GM18870 (cell line): ENCODE results near the gene WDFY2.

ENCODE experiments used
- ATAC-seq: cut with Tn5 transposase; IDR thresholded peaks from one replicate; pipeline ENCODE4 v1.9.1; 2021; ENCODE audit warnings: moderate library complexity; ENCODE audit not compliant: unreplicated experiment

The WDFY2 gene

DNA sequence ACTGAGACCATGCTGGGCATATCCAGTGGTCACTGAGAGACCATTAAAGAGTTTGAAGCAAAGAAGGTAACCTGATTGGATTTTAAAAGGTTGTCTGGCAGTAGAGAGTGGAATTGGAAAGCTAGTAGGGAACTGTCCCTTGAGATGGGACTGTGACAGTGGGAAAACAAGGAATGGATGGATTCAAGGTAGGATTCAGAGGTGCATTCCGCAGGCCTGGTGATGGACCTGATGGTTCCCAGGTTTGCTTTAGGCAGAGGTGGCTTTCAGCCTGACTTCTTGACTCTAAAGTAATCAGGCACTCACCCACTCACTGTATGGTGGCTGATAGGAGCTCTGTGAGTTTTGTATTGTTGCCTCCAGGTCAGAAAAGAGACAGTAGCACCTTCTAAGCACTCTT, 146.7 kb downstream of the WDFY2 start:
- no peak for ATAC-seq

DNA sequence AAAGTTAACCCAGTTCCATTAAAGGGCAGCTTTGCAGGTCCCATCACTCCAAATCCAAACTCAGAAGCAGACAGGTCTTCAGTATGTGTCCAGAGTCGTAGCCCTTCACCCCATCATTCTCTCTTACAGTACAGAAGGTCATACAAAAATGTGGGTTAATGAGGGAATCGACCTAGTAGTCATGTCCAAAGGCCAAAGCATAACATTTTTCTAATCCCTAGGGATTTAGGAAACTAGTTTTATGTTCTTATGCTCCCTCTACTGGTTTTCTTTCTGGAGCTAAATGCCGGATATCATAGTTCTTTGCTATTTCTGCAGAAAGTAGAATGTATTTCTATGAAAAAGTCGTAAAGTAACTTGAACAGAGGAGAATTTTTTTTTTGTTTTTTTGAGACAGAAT, 147.5 kb downstream of the WDFY2 start:
- ATAC-seq, result no peak

DNA sequence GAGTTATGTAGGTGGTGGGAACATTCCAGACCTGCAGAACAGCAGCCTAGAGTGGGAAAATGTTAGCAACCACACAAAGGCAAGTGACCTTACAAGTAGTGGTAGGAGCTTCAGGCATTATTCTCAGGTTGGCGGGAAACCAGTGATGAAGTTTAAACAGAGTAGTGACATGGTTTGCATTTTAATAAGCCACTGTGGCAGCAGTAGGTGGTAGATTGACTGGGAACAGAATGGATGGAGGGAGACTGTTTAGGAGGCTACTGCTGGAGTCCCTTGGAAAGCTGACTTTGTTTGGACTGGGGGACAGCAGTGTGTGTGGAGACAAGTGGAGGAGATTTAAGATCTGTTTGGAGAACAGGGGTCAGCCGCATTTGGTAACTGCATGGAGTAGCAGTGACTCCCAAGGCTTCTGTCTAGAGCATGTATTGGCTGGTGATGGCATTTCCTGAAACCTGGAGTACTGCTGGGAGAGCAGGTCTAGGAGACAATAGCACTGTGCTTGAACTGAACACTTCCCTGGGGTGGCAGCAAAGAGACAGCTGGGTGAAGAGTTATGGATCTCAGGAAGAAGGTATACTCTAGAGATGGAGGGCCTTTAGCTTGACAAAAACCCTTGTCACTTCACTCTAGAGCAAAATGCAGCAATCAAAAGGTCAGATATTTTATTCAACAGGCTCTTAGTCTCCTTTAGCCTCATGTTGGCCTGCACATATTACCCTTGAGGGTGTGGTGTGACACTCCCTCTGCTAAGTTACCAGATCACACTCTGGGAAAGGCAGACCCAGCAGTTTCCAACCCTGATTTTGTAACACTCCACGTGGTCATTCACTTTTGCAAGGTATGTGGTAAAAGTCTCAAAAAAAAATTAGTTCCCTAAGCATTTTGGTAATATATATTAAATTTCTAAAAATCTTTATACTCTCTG, 149.4 kb downstream of the WDFY2 start:
- no peak for ATAC-seq

DNA sequence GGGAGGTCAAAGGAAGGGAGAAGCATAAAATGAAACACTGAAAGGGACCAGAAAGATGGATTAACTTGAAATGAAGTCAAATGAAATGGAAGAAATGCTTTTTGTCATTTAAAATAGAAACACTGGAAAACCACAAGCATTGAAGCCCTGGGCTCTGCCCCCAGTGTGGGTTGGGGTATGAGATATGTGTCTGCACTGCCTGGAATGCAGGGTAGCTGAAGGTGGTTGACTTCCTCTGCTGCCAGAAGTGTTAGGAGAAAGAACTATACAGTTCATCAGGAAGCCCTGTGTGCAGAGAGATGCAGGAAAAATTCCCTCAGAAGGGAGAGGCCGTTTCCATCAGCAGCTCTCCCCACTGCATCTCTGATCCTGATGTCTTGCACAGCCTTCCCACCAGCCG, 150.5 kb downstream of the WDFY2 start:
- no peak for ATAC-seq

DNA sequence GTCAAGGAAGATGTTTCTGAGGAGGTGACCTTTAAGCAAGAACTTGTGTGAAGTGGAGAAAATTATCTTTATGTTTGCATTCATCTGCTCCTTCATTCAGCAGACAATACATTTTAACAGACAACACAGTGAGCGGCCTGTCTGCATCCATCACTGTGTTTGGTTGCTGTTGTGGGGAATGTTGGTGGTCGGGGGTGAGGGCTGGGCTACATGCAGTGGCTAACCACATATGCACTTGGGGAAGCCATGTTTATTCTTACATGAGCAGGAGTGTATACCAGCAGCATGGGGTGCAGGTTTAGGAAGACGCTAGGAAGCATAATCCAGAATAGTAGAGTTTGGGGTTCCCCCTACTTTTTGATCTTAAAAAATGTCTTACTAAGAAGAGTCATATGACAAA, 153.3 kb downstream of the WDFY2 start:
- ATAC-seq, result no peak

DNA sequence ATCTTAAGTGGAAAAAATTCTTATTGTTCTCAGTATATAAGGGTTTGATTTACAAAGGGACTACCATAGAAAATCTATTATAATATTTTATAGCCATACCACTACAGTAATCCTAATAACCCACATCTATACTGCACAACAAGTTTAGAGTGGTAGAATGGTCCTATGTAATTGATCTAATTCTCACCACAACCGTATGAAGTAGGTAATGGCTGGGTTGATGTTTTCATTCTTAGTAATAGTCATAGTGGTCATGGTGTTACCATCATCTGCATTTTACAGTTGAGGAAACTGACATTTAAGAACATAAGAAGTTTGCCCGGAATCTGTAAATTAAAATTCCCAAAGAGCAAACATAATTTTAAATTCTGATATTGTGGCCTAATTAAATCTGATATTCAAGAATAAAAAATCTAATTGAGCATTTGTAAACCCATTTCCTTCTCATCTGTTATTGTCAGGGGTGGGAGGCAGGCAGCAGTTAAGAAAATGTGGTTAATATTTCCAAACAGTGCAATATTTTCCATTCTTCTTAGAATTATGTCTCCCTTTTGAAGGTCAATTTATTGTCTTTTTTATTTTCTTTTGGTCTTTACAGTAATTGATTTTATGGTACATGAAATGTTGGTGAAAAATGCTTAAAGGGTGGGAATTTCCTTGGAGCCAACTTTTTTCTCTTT, 154.1 kb downstream of the WDFY2 start:
- ATAC-seq, result no peak

DNA sequence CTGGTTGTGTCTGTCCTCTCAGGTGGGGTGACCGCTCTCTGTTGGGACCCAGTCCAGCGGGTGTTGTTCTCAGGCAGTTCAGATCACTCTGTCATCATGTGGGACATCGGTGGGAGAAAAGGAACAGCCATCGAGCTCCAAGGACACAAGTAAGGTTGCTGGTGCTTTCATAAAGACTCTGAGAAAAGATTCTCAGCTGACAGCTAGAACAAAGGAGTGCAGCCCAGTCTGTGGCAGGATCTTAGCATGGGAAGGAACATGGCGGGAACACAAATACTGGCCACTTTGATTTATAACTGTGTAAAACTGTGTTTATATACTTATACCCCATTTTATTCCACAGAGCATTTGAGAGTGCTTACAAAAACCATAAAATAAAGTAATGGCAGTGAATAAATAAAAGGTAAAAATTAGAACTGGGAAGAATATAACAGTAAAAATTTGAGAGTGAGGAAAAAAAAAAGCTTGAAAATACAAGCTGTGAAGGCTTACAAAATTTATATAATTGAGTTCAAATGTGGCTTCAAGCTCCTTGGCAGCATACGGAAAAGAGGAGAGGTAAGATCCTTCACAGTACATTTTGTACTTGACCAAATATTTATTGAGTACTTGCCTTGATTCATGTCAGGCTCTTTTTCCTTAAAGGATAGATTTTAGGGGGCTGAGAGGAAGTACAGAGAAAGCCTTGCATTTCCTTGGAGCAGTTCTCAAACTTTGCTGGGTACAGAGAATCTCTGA, 154.9 kb downstream of the WDFY2 start:
- ATAC-seq, result no peak

DNA sequence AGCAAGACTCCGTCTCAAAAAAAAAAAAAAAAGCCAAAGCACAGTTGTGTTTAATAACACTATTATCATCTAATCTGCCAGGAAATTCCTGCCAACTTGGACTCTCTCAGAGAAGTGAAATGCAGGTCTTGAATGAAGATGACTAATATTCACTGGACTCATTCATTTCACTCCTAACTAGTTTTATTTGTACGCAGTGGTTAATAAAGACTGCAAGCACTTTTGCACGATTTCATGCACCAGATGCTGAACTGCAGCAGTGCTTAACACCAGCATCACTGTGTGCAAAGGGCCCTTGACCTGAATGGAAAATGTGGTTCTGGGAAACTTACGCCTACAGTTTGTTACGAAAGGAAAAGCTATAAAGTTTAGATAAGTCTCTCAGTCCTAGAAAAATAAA, 156.4 kb downstream of the WDFY2 start:
- ATAC-seq, result no peak

DNA sequence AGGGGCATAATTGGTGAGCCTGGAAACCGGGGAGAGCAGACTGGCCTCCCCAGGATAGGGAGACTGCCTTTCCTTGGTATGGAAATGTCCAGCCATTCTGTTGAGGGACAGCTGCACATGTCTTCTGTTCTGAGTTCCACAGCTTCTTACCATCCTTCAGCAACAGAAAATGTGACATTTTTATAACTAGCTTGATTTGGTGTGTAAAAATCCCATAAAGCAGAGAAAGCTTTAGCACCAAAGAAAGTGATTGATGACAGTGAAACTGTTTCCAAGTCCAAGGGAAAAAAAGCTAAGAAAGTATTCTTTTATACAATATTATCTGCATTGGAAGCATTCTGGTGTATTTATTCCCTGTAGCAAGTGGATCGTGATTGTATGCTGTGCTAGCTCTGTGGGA, 157.8 kb downstream of the WDFY2 start:
- no peak for ATAC-seq

DNA sequence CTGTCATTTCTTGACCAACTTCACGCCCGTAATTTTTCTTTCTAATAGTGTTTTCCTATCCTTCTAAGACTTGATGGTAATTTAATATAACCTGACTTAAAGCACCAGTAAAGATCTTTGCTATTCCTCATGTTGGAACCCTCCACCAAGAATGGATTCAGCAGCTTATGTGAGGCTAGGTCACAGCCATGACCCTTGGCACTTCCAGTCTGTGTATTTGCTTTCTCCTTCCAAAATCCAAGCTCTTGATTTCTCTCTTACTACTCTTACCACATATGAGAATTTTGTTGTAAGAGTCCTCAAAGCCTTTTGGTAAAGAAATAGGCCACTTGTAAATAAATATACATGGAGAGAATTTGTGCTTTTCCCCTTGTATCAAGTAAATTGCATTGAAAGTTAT, 158.3 kb downstream of the WDFY2 start:
- ATAC-seq, result no peak

DNA sequence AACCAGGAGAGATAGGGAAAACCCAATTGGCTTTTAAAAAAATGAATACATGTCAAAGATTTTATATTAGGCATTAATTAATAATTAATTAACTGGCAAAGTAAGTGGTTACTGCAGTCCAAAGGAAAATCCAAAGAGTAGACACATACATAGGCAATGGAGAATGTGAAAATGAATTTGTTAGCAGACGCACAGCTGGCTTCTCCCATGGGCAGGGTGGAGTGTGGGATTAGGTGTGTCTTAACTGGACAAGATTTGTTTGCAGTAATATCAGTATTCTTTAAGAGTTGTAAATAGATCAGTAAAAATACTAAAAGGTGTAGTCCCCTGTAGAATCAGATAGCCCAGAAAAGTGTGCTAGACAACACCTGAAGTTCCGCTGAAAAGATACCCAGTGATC, 161.0 kb downstream of the WDFY2 start:
- no peak for ATAC-seq

DNA sequence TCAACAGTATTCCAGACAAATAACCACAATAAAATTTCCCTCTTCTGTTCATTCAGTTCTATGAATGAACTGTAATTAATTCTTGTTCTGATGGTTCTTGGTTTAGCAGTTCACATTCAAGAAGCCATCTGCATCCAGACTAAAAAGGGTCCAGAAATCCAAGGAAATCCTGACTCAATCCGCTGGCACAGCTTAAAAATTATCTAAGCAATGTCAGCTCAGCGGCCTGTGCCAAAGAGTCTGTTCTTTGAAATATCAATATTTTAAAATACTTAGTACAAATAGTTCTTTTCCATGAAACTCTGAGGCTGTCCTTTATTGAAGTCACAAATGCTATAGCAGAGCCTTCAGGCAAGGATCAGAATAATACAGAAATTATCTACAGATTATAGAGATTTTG, 162.5 kb downstream of the WDFY2 start:
- no peak for ATAC-seq

DNA sequence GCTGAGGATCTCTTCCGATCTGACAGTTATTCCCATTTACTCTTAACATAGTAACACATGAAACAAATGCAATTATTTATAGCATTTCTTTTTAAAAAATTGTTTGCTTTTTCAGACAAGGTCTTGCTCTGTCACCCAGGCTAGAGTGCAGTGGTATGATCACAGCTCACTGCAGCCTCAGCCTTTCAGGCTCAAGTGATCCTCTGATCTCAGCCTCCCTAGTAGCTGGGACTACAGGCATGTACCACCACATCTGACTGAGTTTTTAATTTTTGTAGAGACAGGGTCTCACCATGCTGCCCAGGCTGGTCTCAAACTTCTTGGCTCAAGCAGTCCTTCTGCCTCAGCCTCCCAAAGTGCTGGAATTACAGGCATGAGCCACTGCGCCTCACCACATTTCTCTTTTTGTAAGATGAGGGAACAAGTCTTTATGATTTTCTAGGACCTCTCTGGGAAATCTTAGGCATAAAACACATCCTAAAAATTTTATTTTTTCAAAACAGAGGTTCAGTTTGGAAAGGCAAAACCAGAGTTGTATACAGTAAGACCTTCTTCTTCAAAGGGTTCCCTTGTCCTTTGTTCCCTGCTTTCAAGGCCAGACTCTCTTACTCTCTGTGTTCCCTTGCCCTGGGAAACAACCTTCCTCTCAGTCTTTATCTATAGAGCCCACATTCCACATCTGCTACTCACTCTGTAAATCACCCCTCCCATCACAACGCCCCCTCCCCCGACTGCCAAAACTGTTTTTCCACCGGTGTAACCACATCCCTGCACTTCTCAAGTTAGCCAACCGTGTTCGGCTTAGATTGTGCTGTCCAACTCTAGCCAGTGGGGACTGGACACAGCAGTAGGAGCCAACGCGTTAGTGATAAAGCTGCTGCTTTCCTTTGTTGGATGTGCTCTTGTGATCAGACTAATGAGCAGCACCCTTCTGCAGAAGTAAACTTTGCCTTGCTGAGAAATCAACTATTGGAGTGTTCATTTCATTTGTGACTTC, 163.5 kb downstream of the WDFY2 start:
- no peak for ATAC-seq

DNA sequence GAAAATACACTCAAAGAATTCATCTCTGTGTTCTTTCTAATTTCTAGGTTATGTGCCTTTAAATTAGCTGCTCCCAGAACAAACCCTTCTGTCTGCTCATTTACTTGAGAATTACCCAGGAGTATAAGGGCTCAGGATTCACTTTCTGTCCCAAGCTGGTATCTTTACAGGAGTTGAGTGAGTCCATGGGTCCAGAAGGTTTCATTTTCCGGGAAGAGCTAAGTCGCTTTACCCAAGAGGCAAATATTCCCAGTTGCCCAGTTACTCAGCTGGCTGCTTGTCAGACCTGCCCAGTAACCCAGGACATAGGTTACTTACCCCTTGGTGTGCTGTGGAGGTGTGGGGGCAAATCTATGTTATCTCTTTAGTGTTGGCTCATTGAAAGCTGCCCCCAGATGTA, 172.4 kb downstream of the WDFY2 start:
- ATAC-seq, result no peak

DNA sequence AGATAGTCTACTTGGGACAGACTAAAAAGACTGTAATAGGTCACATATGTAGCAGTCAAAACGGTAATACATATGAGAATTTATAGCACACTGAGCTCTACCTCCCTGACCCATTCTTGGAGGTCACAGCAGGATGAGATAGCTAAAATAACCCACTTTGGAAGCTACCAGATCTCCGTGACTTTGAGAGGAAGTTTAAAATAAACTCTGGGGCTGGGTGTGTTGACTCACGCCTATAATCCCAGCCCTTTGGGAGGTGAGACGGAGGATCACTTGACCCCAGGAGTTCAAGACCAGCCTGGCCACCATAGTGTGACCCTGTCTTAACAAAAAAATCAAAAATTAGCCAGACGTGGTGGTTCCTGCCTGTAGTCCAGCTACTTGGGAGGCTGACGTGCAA, 174.4 kb downstream of the WDFY2 start:
- ATAC-seq, result no peak

DNA sequence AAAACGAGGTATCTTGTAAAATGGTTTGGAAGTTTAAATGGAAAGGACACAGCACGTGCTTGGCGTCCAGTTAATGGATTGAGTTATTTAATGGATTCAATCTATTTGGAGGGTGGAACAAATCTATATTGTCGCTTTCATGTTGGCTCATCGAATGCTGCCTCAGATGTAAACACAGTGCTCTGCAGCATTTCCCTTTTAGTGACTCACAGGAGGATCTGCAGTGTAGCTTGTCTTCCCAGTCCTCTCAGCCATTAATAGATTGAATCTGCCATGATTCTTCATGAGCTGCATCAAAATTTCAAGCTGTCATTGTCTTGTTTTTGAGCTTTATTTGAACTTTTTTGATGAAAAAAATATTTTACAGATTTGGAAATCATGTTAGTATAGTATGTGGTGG, 175.0 kb downstream of the WDFY2 start:
- no peak for ATAC-seq

DNA sequence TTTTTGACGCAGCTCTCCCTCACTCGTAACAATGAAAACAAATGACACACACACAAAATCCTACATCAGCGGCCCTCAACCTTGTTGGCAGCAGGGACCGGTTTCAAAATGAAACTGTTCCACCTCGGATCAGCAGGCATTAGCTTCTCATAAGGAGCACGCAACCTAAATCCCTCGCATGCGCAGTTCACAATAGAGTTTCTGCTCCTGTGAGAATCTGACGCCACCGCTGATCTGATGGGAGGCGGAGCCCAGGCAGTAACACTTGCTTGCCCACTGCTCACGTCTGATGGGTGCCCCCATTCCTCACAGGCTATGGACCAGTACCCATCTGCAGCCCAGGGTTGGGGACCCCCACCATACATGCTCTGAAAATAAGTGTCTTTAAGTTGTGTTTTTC, 176.3 kb downstream of the WDFY2 start:
- no peak for ATAC-seq

DNA sequence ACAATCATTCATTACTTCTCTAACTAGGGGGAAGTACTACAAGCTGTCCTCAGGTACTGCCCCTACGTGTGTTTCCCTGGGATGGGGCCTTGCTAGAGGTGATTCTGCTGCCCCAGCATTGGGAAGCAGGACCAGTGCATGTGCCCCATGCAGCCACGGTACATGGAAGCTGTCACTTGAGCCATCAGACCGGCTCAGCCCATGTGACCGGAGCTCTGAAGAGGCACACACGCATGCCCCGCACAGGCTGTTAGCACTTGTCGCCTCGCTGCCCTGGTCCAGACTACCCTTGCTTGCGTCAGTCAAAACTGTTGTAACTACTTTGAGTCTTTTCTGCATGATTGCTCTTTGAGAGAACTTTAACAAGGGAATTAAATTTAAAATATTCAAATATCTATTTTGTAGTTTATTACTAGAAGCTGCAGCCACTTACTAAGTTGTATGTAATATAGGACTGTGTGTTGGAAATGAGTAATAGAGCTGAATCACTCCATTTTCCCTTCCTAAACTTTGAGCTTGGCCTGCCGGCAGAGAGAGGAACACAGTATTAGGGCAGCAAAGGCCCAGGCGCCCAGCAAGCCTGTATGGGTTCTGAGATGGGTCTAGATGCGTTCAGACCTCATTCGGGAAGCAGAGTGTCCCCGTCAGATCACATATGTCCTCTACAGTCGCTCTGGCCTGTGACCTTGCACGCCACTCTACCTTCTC, 177.5 kb downstream of the WDFY2 start:
- no peak for ATAC-seq

DNA sequence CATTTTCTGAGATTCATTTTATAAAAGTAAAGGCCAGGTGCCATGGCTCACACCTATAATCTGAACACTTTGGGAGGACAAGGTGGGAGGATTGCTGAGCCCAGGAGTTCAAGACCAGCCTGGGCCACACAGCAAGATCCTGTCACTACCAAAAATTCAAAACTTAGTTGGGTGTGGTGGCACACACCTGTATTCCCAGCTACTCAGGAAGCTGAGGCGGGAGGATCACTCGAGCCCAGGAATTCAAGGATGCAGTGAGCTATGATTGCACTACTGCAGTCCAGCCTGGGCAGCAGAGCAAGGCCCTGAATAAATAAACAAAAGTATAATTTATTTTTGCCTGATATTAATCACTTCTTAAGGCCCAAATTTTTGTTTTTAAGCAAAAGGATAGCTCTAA, 179.2 kb downstream of the WDFY2 start:
- ATAC-seq, result no peak
